Stimulated activated memory B cell treated with anti-CD40 and anti-IgM and Interleukin-4, amounts not matched to agents 10 μg/mL and 1 μg/mL and 100 μg/mL, for 72 hours (primary cell): ENCODE measurements around the gene GARIN5A.

ENCODE experiments used
- ATAC-seq: fragments of 150-1000 bp; cut with Tn5 transposase; 2 replicates; pipeline ENCODE4 v1.10.0; 2021
- H3K27ac Mint-ChIP-seq: one replicate; pipeline ENCODE4 v1.8.0; 2022; ENCODE audit warnings: mild to moderate bottlenecking, mixed read lengths
- H3K27me3 Mint-ChIP-seq: one replicate; pipeline ENCODE4 v1.8.0; 2022; ENCODE audit warnings: mixed read lengths
- H3K36me3 Mint-ChIP-seq: one replicate; pipeline ENCODE4 v1.8.0; 2022; ENCODE audit warnings: mixed read lengths
- H3K4me1 Mint-ChIP-seq: one replicate; pipeline ENCODE4 v1.8.0; 2022; ENCODE audit warnings: mixed read lengths
- H3K4me3 Mint-ChIP-seq: one replicate; pipeline ENCODE4 v1.8.0; 2022; ENCODE audit warnings: mild to moderate bottlenecking, moderate library complexity, mixed read lengths
- H3K9me3 Mint-ChIP-seq: one replicate; pipeline ENCODE4 v1.8.0; 2022; ENCODE audit warnings: mixed read lengths

The GARIN5A gene

DNA sequence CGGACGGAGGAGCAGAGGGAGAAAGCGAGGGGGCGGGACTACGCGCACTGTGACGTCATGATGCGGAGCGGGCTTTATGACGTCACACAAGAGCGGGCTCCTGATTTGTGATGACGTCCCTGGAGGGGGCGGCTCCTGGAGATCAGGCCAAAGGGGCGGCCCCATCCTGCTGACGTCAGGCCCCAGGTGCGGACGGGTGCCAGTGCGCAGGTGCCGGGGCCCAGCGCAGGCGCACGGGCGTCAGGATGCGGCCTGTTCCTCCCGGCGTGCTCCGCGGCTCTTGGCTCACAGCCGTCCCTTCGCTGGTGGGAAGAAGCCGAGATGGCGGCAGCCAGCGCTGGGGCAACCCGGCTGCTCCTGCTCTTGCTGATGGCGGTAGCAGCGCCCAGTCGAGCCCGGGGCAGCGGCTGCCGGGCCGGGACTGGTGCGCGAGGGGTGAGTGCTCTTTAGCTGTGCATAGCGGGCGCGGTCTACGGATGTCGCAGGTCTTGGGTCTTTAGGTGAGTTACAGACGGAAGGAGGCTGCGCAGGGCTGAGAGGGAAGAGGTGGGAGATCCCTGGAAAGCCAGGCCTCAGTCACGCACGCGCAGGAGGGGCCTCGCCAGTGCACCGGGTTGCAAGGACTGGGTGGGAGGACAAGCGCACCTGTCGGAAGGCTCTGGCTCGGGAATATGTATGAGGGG is at the start of gene GARIN5A, which contains the start of gene EMC10:
GARIN5A (minus strand) TSS at position 625 of the 683 bp plus-strand sequence; CDS start at position 165, 460 bp downstream.
EMC10 (plus strand) TSS at position 284 of the 683 bp plus-strand sequence; CDS start at position 322, 38 bp downstream.
- Mint-ChIP-seq H3K27me3 (no peaks in the 10 kb centered on the region), H3K4me1 (peaks cover 38% of the 10 kb centered on the region), H3K4me3 (peak within 1 kb of the TSS; percentile 99), H3K27ac (peak within 1 kb of the TSS; percentile 93), H3K36me3 (peaks cover 37% of the 10 kb centered on the region), H3K9me3 (no peaks in the 10 kb centered on the region)
- ATAC-seq, result peak; percentile 97

DNA sequence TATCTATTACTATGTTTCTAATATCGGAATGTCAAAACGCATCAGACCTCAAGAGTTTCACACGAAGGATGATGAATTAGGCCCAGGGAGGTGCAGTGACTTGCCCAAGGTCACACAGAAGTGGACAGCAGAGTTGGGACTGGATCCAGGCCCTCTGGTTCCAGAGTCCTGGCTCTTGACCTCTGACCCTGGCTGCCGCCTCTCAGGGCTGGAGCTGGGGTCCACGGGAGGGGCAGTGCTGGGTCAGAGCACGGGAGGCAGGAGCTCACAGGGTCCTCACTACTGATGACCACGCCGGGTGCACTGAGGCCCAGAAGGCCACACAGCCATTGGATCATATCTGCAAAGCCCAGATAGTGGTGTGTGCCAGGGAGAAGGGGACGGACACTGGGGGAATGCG is 46.2 kb upstream of the GARIN5A start:
- Mint-ChIP-seq H3K27ac (no peak overlapping the region), H3K27me3 (peaks cover 7% of the 10 kb centered on the region), H3K36me3 (no peaks in the 10 kb centered on the region), H3K4me1 (no peaks in the 10 kb centered on the region), H3K4me3 (no peak overlapping the region), H3K9me3 (no peaks in the 10 kb centered on the region)
- ATAC-seq, result no peak

DNA sequence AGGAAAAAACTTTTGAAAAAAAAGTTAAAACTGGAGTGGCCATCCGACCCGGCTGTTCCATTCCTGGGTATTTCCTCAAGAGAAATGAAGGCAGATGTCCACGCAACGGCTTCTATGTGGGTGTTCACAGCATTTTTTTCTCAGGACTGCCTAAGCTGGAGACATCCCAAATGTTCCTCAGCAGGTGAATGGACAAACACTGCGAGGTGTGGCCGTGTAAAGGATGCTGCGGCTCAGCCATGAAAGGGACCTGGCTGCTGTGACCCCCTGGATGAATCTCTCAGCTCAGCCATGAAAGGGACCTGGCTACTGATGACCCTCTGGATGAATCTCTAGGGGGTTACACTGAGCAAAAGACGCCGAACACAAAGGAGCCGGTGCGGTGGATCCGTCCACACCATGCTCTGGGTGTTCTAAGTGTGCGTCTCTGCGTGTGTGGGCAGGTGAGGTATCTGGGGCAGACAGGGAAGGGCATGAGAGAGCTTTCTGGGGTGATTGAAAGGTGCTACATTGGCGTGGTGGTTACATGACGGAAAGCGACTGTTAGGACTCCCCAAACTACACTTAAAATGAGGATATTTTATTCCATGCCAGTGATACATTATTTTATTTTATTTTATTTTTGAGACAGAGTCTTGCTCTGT is 44.3 kb upstream of the GARIN5A start:
- Mint-ChIP-seq H3K27me3 (peaks cover 5% of the 10 kb centered on the region), H3K4me3 (no peak overlapping the region), H3K36me3 (no peaks in the 10 kb centered on the region), H3K27ac (no peak overlapping the region), H3K9me3 (no peaks in the 10 kb centered on the region), H3K4me1 (no peaks in the 10 kb centered on the region)
- no peak for ATAC-seq

DNA sequence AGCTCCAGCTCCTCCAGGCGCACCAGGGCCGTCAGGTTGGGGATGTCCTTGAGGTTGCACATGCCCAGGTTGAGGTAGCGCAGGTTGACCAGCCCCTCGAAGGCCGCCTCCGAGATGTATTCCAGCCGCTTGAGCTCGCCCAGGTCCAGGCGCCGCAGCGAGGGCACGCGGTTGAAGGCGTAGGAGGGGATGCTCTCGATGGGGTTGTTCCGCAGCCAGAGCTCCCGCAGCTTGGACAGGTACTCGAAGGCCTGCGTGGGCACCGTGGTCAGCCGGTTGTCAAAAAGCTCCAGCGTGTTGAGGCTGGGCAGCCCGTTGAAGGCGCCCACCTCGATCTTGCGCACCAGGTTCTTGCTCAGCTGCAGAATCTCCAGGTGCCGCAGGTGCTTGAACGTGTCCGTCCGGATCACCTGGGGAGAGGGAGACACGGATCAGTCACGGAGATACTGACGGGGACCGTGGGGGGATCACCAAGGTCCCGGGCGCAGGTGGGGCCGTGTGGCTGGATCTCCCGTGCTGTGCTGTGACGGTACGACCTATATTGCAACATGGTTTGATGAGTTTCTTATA is 42.4 kb upstream of the GARIN5A start:
- Mint-ChIP-seq H3K36me3 (no peaks in the 10 kb centered on the region), H3K4me1 (no peaks in the 10 kb centered on the region), H3K4me3 (no peak overlapping the region), H3K27ac (no peak overlapping the region), H3K9me3 (no peaks in the 10 kb centered on the region), H3K27me3 (peaks cover 19% of the 10 kb centered on the region)
- no peak for ATAC-seq

DNA sequence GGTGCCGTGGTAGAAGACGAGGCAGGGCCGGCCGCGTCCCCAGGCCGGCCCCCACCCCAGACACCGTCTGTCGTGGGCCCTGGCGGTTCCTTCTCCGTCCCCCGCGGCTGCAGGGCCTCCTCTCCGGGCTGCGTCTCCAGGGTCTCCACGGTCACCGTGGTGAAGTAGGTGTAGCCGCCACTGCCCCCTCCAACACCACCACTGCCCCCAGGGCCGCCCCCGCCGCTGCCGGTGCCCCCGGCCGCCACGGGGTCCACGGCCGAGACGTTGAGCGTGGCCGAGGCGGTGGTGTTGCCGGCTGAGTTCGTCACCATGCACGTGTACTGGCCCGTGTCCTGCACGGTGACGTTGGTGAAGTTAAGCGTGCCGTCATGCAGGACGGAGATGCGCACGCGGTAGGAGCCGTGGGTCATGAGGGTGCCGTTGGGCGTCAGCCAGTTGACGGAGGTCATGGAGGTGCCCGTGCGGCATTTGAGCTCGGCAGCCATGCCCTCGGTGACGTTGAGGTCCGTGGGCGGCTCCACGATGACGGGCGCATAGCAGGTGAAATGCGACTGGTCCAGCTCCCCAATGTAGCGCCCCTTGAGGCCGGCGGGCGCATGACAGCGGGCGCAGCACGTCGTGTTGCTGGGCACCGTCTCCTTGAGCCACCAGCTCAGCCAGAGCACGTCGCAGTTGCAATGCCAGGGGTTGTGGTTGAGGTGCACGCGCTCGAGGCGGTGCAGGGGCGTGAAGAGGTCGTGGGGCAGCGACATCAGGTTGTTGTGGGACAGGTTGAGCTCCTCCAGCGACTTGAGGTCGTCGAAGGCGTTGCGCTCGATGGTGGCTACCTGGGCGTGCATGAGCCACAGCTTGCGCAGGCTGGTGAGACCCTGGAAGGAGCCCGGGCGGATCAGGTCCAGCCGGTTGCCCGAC is 41.7 kb upstream of the GARIN5A start:
- Mint-ChIP-seq H3K4me3 (no peak overlapping the region), H3K27me3 (peaks cover 26% of the 10 kb centered on the region), H3K27ac (no peak overlapping the region), H3K4me1 (no peaks in the 10 kb centered on the region), H3K36me3 (no peaks in the 10 kb centered on the region), H3K9me3 (no peaks in the 10 kb centered on the region)
- peak; percentile 7 for ATAC-seq

DNA sequence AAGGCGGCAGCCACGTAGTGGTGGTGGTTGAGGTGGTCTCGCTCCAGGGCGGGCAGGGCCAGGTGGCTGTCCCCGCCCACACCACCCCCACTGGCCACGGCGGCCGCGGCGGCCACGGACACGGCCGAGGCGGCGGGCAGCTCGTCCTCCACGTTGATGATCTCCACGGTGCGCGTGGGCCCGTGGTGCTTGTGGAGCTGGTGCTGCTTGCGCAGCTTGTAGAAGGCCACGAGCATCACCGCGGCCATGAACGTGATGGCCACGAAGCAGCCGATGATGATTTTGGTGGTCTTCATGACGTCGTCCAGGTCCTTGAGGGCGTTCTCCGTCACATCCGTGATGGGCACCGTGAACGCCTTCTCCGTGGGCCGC is 41.0 kb upstream of the GARIN5A start:
- Mint-ChIP-seq H3K27ac (no peak overlapping the region), H3K9me3 (no peaks in the 10 kb centered on the region), H3K36me3 (no peaks in the 10 kb centered on the region), H3K4me1 (no peaks in the 10 kb centered on the region), H3K4me3 (no peak overlapping the region), H3K27me3 (peaks cover 32% of the 10 kb centered on the region)
- no peak for ATAC-seq

DNA sequence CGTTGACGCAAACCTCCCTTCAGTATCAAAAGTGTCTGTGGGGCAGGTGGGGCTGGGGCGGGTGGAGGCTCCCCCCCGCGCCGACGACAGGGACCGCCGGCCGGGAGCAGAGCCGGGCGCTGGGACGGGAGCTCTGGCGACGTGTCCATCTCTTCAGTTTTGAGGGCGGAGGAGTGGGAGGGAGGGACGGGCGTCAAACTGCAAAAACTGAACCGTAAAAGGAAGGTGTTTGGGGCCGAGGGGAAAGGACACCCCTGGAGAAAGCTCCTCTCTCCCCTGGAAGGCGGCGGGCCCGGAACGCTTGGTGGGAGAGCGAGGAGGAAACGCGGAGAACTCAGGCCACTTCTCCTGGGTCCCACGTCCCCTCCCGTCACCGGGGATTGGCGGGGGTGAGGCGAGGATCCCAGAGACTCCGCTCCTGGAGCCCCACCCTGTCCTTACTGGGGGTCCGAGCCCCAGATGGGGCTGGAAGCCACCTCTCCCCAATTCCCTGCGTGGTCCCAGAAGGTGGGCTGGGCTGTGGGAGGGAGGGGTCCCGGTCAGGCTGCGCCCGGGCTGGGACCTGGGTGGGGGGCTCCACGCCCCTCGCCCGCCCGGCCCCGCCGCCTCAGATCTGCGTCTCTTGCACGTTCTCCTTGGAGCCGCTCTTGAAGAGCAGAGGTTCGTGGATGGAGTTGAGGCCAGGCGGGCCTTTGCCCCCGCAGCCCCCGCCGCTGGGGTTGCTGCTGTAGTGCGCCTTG is 40.5 kb upstream of the GARIN5A start:
- no peak for ATAC-seq
- Mint-ChIP-seq H3K27me3 (peaks cover 32% of the 10 kb centered on the region), H3K4me1 (no peaks in the 10 kb centered on the region), H3K36me3 (no peaks in the 10 kb centered on the region), H3K9me3 (no peaks in the 10 kb centered on the region), H3K4me3 (no peak overlapping the region), H3K27ac (no peak overlapping the region)

DNA sequence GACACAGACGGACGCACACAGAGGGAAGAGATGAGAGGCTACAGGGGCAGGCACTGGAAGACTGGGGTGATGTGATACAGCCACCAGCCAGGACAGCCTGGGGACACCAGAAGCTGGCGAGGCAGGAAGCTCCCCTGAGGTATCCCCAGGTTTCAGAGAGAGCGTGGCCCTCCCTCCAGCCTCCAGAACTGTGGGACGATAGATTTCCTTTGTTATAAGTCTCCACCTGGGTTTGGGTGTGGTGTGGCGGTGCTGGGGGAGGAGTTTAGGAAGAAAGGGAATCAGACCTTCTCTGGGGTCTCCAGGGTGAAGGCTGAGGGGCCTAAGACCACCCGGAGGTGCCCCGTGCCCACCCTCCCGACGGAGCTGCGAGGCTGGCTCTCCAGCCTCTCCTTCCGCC is 39.8 kb upstream of the GARIN5A start:
- no peaks in the 10 kb centered on the region for H3K36me3 Mint-ChIP-seq
- no peak for ATAC-seq
- peaks cover under 1% of the 10 kb centered on the region for H3K9me3 Mint-ChIP-seq
- H3K4me1 Mint-ChIP-seq, result peaks cover 6% of the 10 kb centered on the region
- H3K4me3 Mint-ChIP-seq, result no peak overlapping the region
- H3K27ac Mint-ChIP-seq, result no peak overlapping the region
- peaks cover 32% of the 10 kb centered on the region for H3K27me3 Mint-ChIP-seq

DNA sequence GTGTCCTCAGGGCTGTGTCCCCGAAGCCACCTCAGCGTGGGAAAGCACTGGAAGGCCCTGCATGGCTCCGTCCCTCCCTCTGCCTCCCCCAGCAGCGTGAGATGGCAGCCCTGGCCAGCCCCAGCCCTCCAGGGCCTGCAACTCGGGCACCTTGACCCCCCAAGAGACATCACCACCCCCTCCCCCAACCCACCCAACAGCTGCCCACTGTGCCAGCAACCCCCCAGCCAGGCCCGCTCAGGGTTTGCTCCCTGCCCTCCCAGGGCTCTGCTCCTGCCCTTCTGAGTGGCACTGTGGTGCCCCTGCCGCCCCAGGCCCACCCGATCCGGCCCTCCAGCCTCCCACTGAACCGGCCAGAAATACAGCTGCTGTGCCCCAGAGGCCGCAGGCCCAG is 38.5 kb upstream of the GARIN5A start:
- Mint-ChIP-seq H3K27me3 (peaks cover 32% of the 10 kb centered on the region), H3K4me1 (peaks cover 17% of the 10 kb centered on the region), H3K4me3 (no peak overlapping the region), H3K36me3 (no peaks in the 10 kb centered on the region), H3K27ac (no peak overlapping the region), H3K9me3 (peaks cover 2% of the 10 kb centered on the region)
- ATAC-seq, result no peak

DNA sequence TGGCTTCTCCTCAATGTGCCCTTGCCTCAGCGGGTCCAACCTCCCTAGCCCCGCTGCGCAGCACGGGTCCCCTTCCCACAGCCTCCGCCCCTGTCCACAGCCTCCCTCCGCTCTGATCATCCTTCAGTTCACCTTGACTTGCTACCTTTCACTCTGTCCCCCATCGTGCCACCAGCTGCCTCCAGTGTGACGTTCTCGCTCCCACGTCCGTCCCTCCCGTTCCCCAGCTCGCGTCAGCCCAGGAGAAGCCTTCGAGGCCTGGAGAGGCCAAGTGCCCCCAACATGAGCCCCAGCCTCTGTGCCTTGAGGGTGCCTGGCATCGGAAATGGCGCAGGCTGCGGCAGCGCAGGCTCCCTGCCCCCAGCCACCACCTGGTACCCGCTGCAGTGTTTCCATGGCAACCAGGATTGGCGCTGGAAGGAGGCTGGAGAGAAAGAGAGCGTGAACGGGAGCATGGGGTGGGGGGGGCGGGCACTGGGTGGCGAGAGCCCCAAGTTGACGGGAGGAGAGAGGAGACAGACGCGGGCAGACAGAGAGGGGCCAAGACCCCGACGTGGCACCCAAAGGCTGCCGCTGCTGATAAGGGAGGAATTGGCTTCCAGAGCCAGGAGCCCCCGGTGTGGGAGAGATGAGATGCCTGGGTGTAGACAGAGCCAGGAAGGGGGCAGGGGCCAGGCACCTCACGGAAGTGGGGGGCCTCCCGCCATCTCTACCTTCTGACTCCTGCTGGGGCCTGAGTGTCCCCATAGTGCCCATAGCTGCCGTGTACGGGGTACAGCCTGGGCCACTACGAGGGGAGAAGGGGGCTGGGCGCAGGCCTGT is 37.9 kb upstream of the GARIN5A start:
- Mint-ChIP-seq H3K36me3 (no peaks in the 10 kb centered on the region), H3K27me3 (peaks cover 32% of the 10 kb centered on the region), H3K4me1 (peaks cover 17% of the 10 kb centered on the region), H3K27ac (no peak overlapping the region), H3K9me3 (peaks cover 2% of the 10 kb centered on the region), H3K4me3 (no peak overlapping the region)
- ATAC-seq, result no peak

DNA sequence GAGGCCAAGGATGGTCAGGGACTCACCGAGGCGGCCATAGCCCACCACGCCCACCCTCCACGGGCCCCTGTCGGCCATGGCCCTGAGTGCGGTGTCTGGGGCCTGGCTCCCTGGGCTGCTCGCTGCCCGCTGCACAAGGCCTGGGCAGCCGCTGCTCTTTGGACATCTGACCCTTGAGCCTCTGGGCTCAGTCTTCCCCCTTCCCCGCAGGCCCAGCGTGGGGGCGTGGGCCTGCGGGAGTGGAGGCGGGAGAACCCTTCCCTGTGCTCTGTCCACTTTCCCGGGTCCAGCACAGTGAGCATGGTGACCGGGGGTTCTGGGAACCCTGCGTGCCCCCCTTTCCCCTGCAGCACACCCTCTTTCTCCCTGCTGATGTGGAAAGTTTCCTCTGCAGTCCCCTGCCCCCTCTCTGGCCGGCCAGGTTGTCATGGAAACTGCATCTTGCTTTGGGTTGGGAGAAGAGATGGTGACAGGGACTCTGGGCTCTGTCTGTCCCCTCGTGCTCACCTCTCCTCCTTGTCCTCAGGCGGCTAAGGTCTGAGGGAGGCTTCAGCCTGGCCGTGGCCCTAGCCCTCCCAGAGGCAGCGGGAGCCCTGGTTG is 37.2 kb upstream of the GARIN5A start, which contains the start of gene ASPDH:
ASPDH (minus strand) TSS at position 168 of the 600 bp plus-strand sequence; CDS start at position 78, 90 bp downstream.
- H3K4me3 Mint-ChIP-seq, result no peak within 1 kb of the TSS
- no peak for ATAC-seq
- peaks cover 32% of the 10 kb centered on the region for H3K27me3 Mint-ChIP-seq
- H3K4me1 Mint-ChIP-seq, result peaks cover 24% of the 10 kb centered on the region
- H3K9me3 Mint-ChIP-seq, result peaks cover 2% of the 10 kb centered on the region
- H3K27ac Mint-ChIP-seq, result no peak within 1 kb of the TSS
- no peaks in the 10 kb centered on the region for H3K36me3 Mint-ChIP-seq

DNA sequence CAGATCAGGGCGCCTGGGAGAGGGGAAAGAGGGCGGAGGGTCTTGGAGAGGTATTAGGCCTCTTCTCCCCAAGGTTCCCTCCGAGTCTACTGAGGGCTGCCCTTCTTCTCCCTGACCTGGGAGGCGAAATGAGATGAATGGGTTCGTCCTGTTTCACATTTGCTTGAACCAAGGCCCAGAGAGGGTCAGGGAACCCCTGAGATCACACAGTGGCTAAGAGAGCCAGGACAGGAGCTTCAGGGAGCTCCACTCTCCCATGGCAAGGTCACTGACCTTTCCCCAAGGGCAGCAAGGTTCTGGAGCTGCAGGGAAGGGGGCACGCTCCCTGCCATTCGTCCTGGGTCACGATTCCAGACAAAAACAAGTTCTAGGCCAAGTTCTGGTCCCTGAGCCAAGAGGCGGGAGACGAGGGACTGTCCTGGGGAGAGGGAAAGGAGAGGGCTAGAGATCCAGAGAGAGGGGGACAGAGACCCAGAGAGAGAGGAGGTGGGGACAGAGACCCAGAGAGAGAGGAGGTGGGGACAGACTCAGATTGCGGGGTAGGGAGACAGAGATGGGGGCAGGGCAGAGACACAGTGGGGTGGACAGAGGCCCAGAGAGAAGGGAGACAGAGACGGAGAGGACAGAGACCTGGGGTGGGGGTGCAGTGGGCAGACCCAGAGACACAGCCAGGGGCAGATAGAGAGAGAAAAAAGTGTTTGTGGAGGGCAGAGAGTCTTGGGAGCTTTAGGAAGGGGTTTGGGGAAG is 36.5 kb upstream of the GARIN5A start:
- H3K36me3 Mint-ChIP-seq, result peaks cover 1% of the 10 kb centered on the region
- peaks cover 2% of the 10 kb centered on the region for H3K9me3 Mint-ChIP-seq
- no peak overlapping the region for H3K27ac Mint-ChIP-seq
- no peak overlapping the region for H3K4me3 Mint-ChIP-seq
- ATAC-seq, result no peak
- peaks cover 28% of the 10 kb centered on the region for H3K4me1 Mint-ChIP-seq
- H3K27me3 Mint-ChIP-seq, result peaks cover 32% of the 10 kb centered on the region
